ENCODE results near the gene PITPNC1.
A peak's percentile ranks its signal among the peaks of the same experiment; 100 is the strongest.
"Not testable (repeated sequence)": the region's sequence is repeated elsewhere in the genome, so short reads cannot be mapped to it uniquely, and the experiment has no call there.

The PITPNC1 gene

DNA sequence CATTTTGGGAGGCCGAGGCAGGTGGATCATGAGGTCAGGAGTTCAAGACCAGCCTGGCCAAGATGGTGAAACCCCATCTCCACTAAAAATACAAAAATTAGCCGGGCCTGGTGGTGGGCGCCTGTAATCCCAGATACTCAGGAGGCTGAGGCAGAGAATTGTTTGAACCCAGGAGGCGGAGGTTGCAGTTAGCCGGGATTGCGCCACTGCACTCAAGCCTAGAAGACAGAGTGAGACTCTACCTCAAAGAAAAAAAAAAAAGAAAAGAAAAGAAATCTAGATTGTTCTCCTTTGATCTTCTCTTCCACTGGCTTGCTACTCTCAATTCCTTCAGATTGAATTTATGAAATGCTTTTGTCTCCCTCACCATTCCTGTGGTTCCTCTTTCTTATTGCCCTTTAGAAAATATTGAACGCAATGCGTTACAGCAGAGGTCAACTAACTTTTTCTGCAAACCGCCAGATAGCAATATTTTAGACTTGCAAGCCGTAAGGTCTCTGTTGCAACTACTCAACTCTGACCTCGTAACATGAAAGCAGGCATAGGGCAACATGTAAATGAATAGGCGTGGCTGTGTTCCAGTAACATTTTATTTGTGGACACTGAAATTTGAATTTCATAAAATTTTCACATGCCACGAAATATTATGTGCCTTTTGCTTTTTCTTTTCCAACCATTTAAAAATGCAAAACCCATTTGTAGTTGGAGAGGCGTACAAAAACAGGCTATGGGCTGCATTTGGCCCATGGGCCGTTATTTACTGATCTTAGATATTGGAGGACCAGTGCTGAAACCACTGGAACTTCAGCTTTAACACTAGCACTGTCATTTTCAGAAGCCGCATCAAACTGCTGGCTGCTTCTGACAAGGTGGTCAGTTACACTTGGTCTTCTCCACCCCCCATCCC, 24.8 kb downstream of the PITPNC1 start:
- DNase-seq: no peak

- no peak for DNase-seq
Observed at GRCh38 chr17:67403065-67403464, 26.0 kb downstream of the PITPNC1 start.

DNA sequence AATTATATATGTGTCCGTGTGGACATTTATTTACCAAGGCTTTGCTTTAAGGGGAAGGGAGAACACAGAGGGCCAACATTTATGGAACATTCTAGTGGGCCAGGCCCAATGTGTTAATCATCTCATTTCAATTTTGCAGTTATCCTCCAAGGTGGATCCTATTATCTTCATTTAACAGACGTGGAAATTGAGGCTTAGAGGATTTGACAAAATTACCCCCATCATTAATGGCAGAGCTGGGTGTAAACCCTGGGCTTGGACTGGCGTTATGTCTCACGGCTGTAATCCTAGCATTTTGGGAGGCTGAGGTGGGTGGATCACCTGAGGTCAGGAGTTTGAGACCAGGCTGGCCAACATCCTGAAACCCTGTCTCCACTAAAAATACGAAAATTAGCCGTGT, 26.4 kb downstream of the PITPNC1 start:
- DNase-seq: no peak

DNA sequence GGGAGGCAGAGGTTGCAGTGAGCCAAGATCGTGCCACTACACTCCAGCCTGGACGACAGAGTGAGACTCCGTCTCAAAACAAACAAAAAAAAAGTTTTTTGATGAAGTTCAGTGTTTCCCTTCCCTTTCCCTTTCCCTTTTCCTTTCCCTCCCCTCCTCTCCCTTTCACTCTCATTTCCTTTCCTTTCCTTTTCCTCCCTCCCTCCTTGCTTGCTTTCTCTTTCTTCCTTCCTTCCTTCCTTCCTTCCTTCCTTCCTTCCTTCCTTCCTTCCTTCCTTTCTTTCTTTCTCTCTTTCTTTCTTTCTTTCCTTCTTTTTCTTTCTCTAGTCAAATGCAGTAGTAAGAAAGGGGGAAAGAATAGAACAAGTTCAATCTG, 31.4 kb downstream of the PITPNC1 start:
- DNase-seq: not testable (repeated sequence)

GRCh38 chr17:67411397-67411796, 34.3 kb downstream of the PITPNC1 start:
- no peak for DNase-seq

DNA sequence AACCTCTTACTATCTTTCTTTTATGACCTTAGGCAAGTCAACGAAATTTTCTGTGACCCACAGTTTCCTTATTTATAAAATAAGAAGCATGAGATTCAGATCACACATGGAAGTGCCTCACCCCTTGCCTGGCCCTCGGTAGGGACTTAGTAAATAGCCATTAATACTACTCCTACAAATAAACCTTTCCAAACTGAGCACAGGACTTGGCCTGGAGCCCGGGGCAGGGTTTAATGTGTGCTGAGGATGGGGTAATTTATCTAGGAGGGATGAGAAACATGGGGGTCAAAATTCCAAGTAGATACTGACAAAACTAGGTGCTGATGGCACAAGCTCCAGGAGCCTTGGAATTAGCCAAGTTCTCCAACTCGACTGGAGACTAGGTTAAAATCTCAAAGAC, 35.0 kb downstream of the PITPNC1 start:
- no peak for DNase-seq

- DNase-seq: no peak
Observed at GRCh38 chr17:67412941-67413340, 35.9 kb downstream of the PITPNC1 start.

GRCh38 chr17:67413388-67413787, 36.3 kb downstream of the PITPNC1 start:
- no peak for DNase-seq

GRCh38 chr17:67414130-67414529, 37.0 kb downstream of the PITPNC1 start:
- no peak for DNase-seq

GRCh38 chr17:67414559-67414958, 37.5 kb downstream of the PITPNC1 start:
- DNase-seq: no peak

DNA sequence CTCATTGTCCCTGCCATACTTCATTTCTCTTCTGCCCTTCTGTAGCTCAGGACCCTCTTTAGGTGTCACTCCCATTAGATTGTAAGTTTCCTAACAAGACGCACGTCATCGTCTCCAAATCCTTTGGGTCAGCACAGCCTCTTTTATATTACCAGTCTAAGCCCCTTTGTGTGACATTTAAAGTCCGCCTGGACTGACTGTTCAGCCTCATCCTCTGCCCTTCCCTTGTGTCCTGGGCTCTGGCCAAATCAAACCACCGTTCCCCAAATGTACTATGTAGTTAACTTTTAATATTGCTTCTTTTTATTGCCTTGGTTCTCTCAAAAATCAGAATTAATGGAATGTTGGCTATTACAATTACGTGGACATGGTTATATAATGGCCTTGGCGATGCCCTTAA, 38.2 kb downstream of the PITPNC1 start:
- DNase-seq: no peak

GRCh38 chr17:67417507-67417906, 40.4 kb downstream of the PITPNC1 start:
- DNase-seq: no peak

DNA sequence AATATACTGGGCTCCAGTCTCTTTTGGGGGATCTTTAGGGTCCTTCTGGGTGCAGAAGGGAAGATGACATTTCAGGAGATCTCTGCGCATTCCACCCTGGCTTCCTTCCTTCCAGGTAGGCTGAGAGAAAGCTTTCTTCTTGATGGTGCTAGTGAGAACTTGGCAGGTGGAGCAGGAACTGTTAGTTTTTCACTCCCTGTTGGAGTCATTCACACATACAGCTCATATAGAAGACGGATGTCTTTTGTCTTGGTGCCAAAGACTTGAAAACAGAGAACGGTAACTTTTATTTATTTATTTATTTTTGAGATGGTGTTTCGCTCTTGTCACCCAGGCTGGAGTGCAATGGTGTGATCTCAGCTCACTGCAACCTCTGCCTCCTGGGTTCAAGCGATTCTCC, 43.9 kb downstream of the PITPNC1 start:
- no peak for DNase-seq

DNA sequence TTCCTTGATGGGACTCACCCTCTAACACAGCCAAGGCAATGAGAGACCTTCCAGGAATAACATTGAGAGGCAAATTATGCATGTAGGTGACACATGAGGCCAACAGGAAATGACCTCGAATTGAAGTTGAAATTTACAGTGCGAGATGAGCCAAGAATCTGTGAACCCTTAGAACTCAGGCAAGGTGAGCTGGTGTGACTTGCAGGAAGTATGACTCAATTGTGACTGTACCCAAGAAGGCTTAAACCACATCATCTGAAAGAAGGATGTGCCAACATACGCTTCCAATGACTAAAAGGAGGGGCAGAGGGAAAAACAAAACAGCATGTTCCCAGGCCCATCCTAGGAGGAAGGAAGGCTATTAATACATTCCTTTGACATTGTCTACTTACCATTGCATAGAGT, 44.8 kb downstream of the PITPNC1 start:
- peak; percentile 55 for DNase-seq

DNA sequence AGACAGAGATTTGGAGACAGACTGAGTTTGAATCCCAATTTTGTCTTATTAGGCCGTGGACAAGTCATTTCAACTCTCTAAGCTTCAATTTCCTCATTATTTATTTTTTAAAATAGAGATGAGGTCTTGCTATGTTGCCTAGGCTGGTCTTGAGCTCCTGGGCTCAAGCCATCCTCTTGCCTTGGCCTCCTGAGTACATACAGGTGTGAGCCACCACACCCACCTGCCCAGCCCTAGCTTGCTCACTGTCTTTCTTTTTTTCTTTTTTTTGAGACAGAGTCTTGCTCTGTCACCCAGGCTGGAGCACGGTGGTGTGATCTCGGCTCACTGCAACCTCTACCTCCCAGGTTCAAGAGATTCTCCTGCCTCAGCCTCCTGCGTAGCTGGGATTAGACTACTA, 45.2 kb downstream of the PITPNC1 start:
- DNase-seq: peak; percentile 44

DNA sequence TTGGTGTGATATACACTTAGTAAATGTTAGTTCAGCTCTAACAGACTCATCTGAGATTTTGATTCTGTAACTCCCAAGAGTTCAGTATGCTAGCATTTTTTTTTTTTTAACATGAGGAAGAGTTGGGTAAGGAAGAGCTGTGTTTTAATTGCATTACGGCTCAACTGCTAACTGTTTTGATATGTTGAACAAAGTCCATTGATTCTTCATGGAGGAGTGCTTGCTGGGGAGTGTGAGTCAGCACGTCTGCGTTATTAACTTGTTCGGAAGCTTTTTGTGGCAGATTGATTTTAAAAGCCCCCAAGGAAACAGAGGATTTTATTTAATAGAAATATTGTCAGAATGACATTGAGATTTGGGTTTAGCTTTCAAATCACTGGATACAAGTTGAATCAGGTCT, 45.8 kb downstream of the PITPNC1 start:
- DNase-seq: no peak

- DNase-seq: no peak
Observed at GRCh38 chr17:67425571-67426160, 48.6 kb downstream of the PITPNC1 start.

GRCh38 chr17:67427424-67427823, 50.3 kb downstream of the PITPNC1 start:
- DNase-seq: no peak

DNA sequence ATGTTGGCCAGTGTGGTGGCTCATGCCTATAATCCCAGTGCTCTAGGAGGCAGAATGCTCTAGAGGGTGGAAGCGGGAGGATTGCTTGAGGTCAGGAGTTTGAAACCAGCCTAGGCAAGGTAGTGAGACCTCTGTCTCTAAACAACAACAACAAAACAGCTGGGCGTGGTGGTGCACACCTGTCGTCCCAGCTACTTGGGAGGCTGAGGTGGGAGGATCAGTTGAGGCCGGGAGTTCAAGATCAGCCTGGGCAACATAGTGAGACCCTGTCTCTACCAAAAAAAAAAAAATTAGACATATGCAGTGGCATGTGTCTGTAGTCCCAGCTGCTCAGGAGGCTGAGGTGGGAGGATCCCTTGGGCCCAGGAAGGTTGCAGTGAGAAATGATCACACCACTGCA, 53.4 kb downstream of the PITPNC1 start:
- DNase-seq: not testable (repeated sequence)

- DNase-seq: no peak
Observed at GRCh38 chr17:67431249-67432015, 54.4 kb downstream of the PITPNC1 start.

- no peak for DNase-seq
Observed at GRCh38 chr17:67433248-67433924, 56.3 kb downstream of the PITPNC1 start.

DNA sequence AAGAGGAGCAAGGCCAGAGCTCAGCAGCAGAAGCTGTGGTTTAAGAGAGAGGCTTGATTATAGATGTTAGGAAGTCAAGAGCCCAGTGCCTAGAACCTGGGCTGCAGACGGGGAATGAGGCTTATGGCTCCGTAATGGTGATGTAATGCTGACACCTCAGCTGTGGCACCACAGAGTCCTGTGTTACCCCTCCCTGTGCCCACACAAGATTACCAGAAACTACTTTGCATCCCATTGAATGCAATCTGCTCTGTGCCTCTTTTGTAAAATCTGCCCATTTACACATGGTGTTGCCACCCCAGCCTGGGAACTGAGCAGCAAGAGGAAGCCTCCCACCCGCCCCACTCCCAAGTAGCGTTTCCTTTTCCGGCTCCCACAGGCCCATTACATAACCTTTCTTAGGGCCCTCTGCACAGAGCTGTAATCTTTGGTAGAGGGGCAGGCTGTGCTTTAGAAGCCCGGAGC, 57.0 kb downstream of the PITPNC1 start:
- DNase-seq: peak; percentile 57

GRCh38 chr17:67435122-67435521, 58.0 kb downstream of the PITPNC1 start:
- peak; percentile 55 for DNase-seq

All from activated naive CD4-positive, alpha-beta T cell treated with Interleukin-2 at 50 U/mL for 16 hours (primary cell).